SK-N-SH (cell line): ENCODE data around the gene MMAB. TPM values are rescaled to one million over a fixed set of nuclear protein-coding genes. Genes with fewer than 3 reads are reported as not detected.

Experiments
- CTCF ChIA-PET: fragments of 300-600, 350-600 bp; formaldehyde crosslinking; extraction: SDS; loops from one replicate; lab custom pipeline; 2021; lab: Yijun Ruan, JAX
- POLR2A ChIA-PET: fragments of 350-600 bp; sonication (Branson Sonifier 250); formaldehyde crosslinking; extraction: SDS; loops from one replicate; lab custom pipeline; 2020; ENCODE audit warnings: antibody characterized with exemption, inconsistent platforms; lab: Yijun Ruan, JAX
- DNase-seq: peaks from one replicate; pipeline ENCODE4 v3.0.0; 2012
- H2AFZ ChIP-seq: fragments of 200-600 bp; sonication (generic); 2 replicates; pipeline ENCODE4 v1.8.1; 2016; ENCODE audit warnings: antibody characterized with exemption, mild to moderate bottlenecking, low read depth
- H3F3A ChIP-seq: fragments of 200-600 bp; sonication (generic); replicated peaks from 2 replicates; pipeline ENCODE3; 2016; ENCODE audit warnings: antibody characterized with exemption, mild to moderate bottlenecking; ENCODE audit not compliant: insufficient read depth
- H3K27ac ChIP-seq, 2 experiments: fragments of 200-500 bp in 1 of 2; fragments of 200-600 bp in 1 of 2; sonication (Bioruptor generic) in 1 of 2; sonication (generic), shearing (Covaris generic) in 1 of 2; 2 replicates each; pipeline versions ENCODE4 v1.5.1 to v1.6.1; 2014 to 2016; ENCODE audit warnings: low read depth in 2 of 2, inconsistent platforms in 1 of 2, low read length in 1 of 2, mild to moderate bottlenecking in 1 of 2, mixed read lengths in 1 of 2
- H3K27me3 ChIP-seq: fragments of 200-600 bp; sonication (generic), shearing (Covaris generic); 2 replicates; pipeline ENCODE4 v1.6.1; 2016; ENCODE audit warnings: mixed run types; ENCODE audit not compliant: insufficient read depth
- H3K36me3 ChIP-seq, 2 experiments: fragments of 200-500 bp in 1 of 2; fragments of 200-600 bp in 1 of 2; sonication (Bioruptor generic) in 1 of 2; sonication (generic) in 1 of 2; replicated peaks in 1 of 2; 2 replicates each; pipeline versions ENCODE3 to v1.5.1; 2014 to 2016; ENCODE audit warnings: low read length in 1 of 2, mild to moderate bottlenecking in 1 of 2; ENCODE audit not compliant: insufficient read depth in 2 of 2, control insufficient read depth in 1 of 2
- H3K4me1 ChIP-seq, 2 experiments: fragments of 200-500 bp in 1 of 2; fragments of 200-600 bp in 1 of 2; sonication (Bioruptor generic) in 1 of 2; sonication (generic), shearing (Covaris generic) in 1 of 2; 2 replicates each; pipeline versions ENCODE4 v1.5.1 to v1.6.1; 2014 to 2016; ENCODE audit warnings: low read depth in 1 of 2, low read length in 1 of 2, mixed run types in 1 of 2; ENCODE audit not compliant: insufficient read depth in 2 of 2, control insufficient read depth in 1 of 2
- H3K4me2 ChIP-seq: fragments of 200-600 bp; sonication (generic), shearing (Covaris generic); 2 replicates; pipeline ENCODE4 v1.6.1; 2017; ENCODE audit warnings: mixed run types
- H3K4me3 ChIP-seq, 2 experiments: fragments of 200-500 bp in 1 of 2; fragments of 200-600 bp in 1 of 2; sonication (Bioruptor generic) in 1 of 2; sonication (generic), shearing (Covaris generic) in 1 of 2; 2 replicates each; pipeline versions ENCODE4 v1.5.1 to v1.8.1; 2014 to 2016; ENCODE audit warnings: low read depth in 2 of 2, inconsistent platforms in 1 of 2, low read length in 1 of 2, mild to moderate bottlenecking in 1 of 2, mixed read lengths in 1 of 2, moderate library complexity in 1 of 2
- H3K79me2 ChIP-seq: fragments of 200-600 bp; sonication (generic); 2 replicates; pipeline ENCODE4 v1.8.1; 2017; ENCODE audit warnings: mild to moderate bottlenecking; ENCODE audit not compliant: insufficient read depth
- H3K9ac ChIP-seq: fragments of 200-600 bp; sonication (generic); 2 replicates; pipeline ENCODE4 v1.6.1; 2017; ENCODE audit warnings: mixed run types
- H3K9me2 ChIP-seq: fragments of 200-600 bp; sonication (generic); 2 replicates; pipeline ENCODE4 v1.6.1; 2017; ENCODE audit warnings: mixed run types
- H3K9me3 ChIP-seq: fragments of 200-600 bp; sonication (generic); 2 replicates; pipeline ENCODE4 v1.6.1; 2017; ENCODE audit warnings: mixed run types, mild to moderate bottlenecking, moderate library complexity
- H4K20me1 ChIP-seq: fragments of 200-600 bp; sonication (generic); 2 replicates; pipeline ENCODE4 v1.6.1; 2017; ENCODE audit warnings: mild to moderate bottlenecking, mixed run types; ENCODE audit not compliant: insufficient read depth
- CHD2 ChIP-seq: fragments of 150-350 bp; IDR thresholded peaks from 2 replicates; pipeline ENCODE4 v1.6.1; 2018; ENCODE audit warnings: low read length; ENCODE audit not compliant: partially characterized antibody
- CTCF ChIP-seq: fragments of 200-600 bp; sonication (generic); IDR thresholded peaks from 2 replicates; pipeline ENCODE4 v1.6.1; 2017; ENCODE audit warnings: antibody characterized with exemption, mild to moderate bottlenecking, moderate library complexity
- ELF1 ChIP-seq: IDR thresholded peaks from 2 replicates; pipeline ENCODE4 v1.4.0; 2012
- FOXJ3 ChIP-seq: sonication (generic); formaldehyde crosslinking; IDR thresholded peaks from 2 replicates; pipeline ENCODE4 v1.5.1; 2020; ENCODE audit warnings: mild to moderate bottlenecking, missing genetic modification reagents
- FOXM1 ChIP-seq: IDR thresholded peaks from 2 replicates; pipeline ENCODE4 v1.4.0; 2012; ENCODE audit warnings: low read depth, mild to moderate bottlenecking
- GABPA ChIP-seq: IDR thresholded peaks from 2 replicates; pipeline ENCODE4 v1.4.0; 2012; ENCODE audit warnings: low read depth, mild to moderate bottlenecking
- IRF3 ChIP-seq: fragments of 150-350 bp; IDR thresholded peaks from 2 replicates; pipeline ENCODE4 v1.6.1; 2016; ENCODE audit warnings: mild to moderate bottlenecking, low read depth, low read length
- JUND ChIP-seq: IDR thresholded peaks from 2 replicates; pipeline ENCODE4 v1.4.0; 2012
- NFIC ChIP-seq: IDR thresholded peaks from 2 replicates; pipeline ENCODE4 v1.4.0; 2012; ENCODE audit warnings: borderline replicate concordance
- NRF1 ChIP-seq: IDR thresholded peaks from 2 replicates; pipeline ENCODE4 v1.6.1; 2012; ENCODE audit warnings: low read depth, mild to moderate bottlenecking, low read length
- POLR2AphosphoS5 ChIP-seq: IDR thresholded peaks from 2 replicates; pipeline ENCODE4 v1.6.1; 2012; ENCODE audit warnings: low read depth, low read length
- REST ChIP-seq: IDR thresholded peaks from 2 replicates; pipeline ENCODE4 v1.6.1; 2012; ENCODE audit warnings: mild to moderate bottlenecking, low read depth, low read length, moderate library complexity
- RFX5 ChIP-seq: IDR thresholded peaks from 2 replicates; pipeline ENCODE4 v1.6.1; 2012; ENCODE audit warnings: mild to moderate bottlenecking, improper control_type of control experiment, low read length
- TAF1 ChIP-seq: IDR thresholded peaks from 2 replicates; pipeline ENCODE4 v1.6.1; 2012; ENCODE audit warnings: low read depth, mild to moderate bottlenecking, low read length, moderate library complexity, borderline replicate concordance
- TEAD4 ChIP-seq: IDR thresholded peaks from 2 replicates; pipeline ENCODE4 v1.4.0; 2012; ENCODE audit warnings: mild to moderate bottlenecking, borderline replicate concordance; ENCODE audit not compliant: insufficient read depth
- USF1 ChIP-seq: IDR thresholded peaks from 2 replicates; pipeline ENCODE4 v1.4.0; 2012; ENCODE audit warnings: low read depth, borderline replicate concordance
- YY1 ChIP-seq: IDR thresholded peaks from 2 replicates; pipeline ENCODE4 v1.4.0; 2012; ENCODE audit warnings: low read depth, mild to moderate bottlenecking
- WGBS: methylation state at CpG from one replicate; pipeline ENCODE4 v1.1.6; 2017; ENCODE audit warnings: low lambda C conversion rate; 5-methylcytosine and 5-hydroxymethylcytosine counted together
- polyA plus RNA-seq, 3 experiments: library from polyadenylated mRNA; depleted of rRNA; stranded (reverse); fragments of >200 nt; gene quantifications; 2 replicates each; pipeline ENCODE4 v1.2.3, GENCODE V29; 2012

Gene MMAB
- polyA plus RNA-seq, 1 of the 3 experiments (the other 2 are of a cell fraction): 15.9 TPM

- TF ChIP-seq USF1 (no peak), JUND (no peak)
- TF ChIP-seq, all 33 proteins: peak for 0
These were observed 19.8 kb downstream of the MMAB start (continued) for GRCh38 chr12:109553483-109553882.

- H3K4me2 ChIP-seq: no peak overlapping the region
- WGBS: 87% methylated on average over 4 of the region's 4 CpGs
- CTCF ChIA-PET: interaction anchor here (0.8 to 3.4 kb wide), 6 partner anchors 10 to 292 kb away, joined by 3 to 11 read pairs (median 4); no protein-coding TSS in a partner anchor
These were observed 20.3 kb downstream of the MMAB start for GRCh38 chr12:109552971-109553370.

GRCh38 chr12:109551108-109551507, 22.2 kb downstream of the MMAB start:
- ChIA-PET CTCF (interaction anchor here (1.2 kb wide), 1 partner anchor 32 kb away, joined by 3 read pairs; no protein-coding TSS in a partner anchor), POLR2A (no interaction called here)
- no peak overlapping the region for H3K27ac ChIP-seq
- DNase-seq: no peak
- WGBS: 72% methylated on average over 6 of the region's 6 CpGs
- H3K4me3 ChIP-seq: no peak overlapping the region
- H3K9ac ChIP-seq: no peak overlapping the region
- H3F3A ChIP-seq: no peaks in the 10 kb centered on the region
- no peaks in the 10 kb centered on the region for H3K27me3 ChIP-seq
- H4K20me1 ChIP-seq: no peaks in the 10 kb centered on the region
- H3K4me1 ChIP-seq: peaks cover 0 to 26% of the 10 kb centered on the region in 2 experiments; a peak in 1 of 4 replicates
- no peaks in the 10 kb centered on the region for H3K9me3 ChIP-seq
- no peak overlapping the region for H3K4me2 ChIP-seq
- no peak overlapping the region for H2AFZ ChIP-seq
- H3K9me2 ChIP-seq: no peaks in the 10 kb centered on the region
- H3K36me3 ChIP-seq: no peaks in the 10 kb centered on the region
- H3K79me2 ChIP-seq: no peaks in the 10 kb centered on the region
- TF ChIP-seq CHD2 (no peak), TEAD4 (no peak), ELF1 (no peak), IRF3 (no peak), CTCF (no peak), YY1 (no peak), FOXM1 (no peak), POLR2AphosphoS5 (no peak), RFX5 (no peak), FOXJ3 (no peak), GABPA (no peak), USF1 (no peak), REST (no peak), TAF1 (no peak), JUND (no peak), NRF1 (no peak)

More at GRCh38 chr12:109552971-109553370, 20.3 kb downstream of the MMAB start:
- H4K20me1 ChIP-seq: no peaks in the 10 kb centered on the region
- POLR2A ChIA-PET: interaction anchor here (1.0 kb wide), 1 partner anchor 11 kb away, joined by 3 read pairs; no protein-coding TSS in a partner anchor
- H3K9ac ChIP-seq: no peak overlapping the region
- TF ChIP-seq NFIC: no peak
- no peak for TF ChIP-seq CHD2
- H3K36me3 ChIP-seq: no peaks in the 10 kb centered on the region
- no peaks in the 10 kb centered on the region for H3K9me3 ChIP-seq
- H3K27ac ChIP-seq: no peak overlapping the region
- no peaks in the 10 kb centered on the region for H3K27me3 ChIP-seq
- H3K4me1 ChIP-seq: peaks cover 0 to 26% of the 10 kb centered on the region in 2 experiments; a peak in 1 of 4 replicates
- H2AFZ ChIP-seq: no peak overlapping the region
- H3K79me2 ChIP-seq: no peaks in the 10 kb centered on the region
- H3K4me3 ChIP-seq: no peak overlapping the region
- no peaks in the 10 kb centered on the region for H3K9me2 ChIP-seq
- DNase-seq: no peak
- no peaks in the 10 kb centered on the region for H3F3A ChIP-seq
